ENCODE measurements around the gene ERVV-1.
A peak's percentile ranks its signal among the peaks of the same experiment; 100 is the strongest.
"Not testable (repeated sequence)": the region's sequence is repeated elsewhere in the genome, so short reads cannot be mapped to it uniquely, and the experiment has no call there.

Gene ERVV-1

GRCh38 chr19:53013621-53014020 lies at the start of gene ERVV-1:
Gene ERVV-1 (plus strand): TSS chr19:53013921. CDS start chr19:53014091, 170 bp downstream.
- DNase-seq, result no peak

- no peak for DNase-seq
Observed at GRCh38 chr19:52967772-52968171, 45.9 kb upstream of the ERVV-1 start.

- no peak for DNase-seq
Observed at GRCh38 chr19:52981329-52981728, 32.4 kb upstream of the ERVV-1 start.

GRCh38 chr19:52983167-52983566 lies 30.6 kb upstream of the ERVV-1 start:
- not testable (repeated sequence) for DNase-seq

- DNase-seq, result no peak
Observed at GRCh38 chr19:52987221-52987620, 26.5 kb upstream of the ERVV-1 start.

GRCh38 chr19:52988506-52988905 lies 25.2 kb upstream of the ERVV-1 start:
- no peak for DNase-seq

GRCh38 chr19:52990759-52991418 lies 22.8 kb upstream of the ERVV-1 start:
- peak; percentile 73 for DNase-seq

GRCh38 chr19:52991484-52991883 lies 22.2 kb upstream of the ERVV-1 start:
- peak; percentile 94 for DNase-seq

- peak; percentile 22 for DNase-seq
Observed at GRCh38 chr19:52992109-52993004, 21.4 kb upstream of the ERVV-1 start.

- peak; percentile 88 for DNase-seq
Observed at GRCh38 chr19:52993342-52994178, 20.2 kb upstream of the ERVV-1 start.

GRCh38 chr19:52995711-52996110 lies 18.0 kb upstream of the ERVV-1 start:
- DNase-seq, result no peak

- no peak for DNase-seq
Observed at GRCh38 chr19:52997975-52998374, 15.7 kb upstream of the ERVV-1 start.

- DNase-seq, result no peak
Observed at GRCh38 chr19:53002479-53002878, 11.2 kb upstream of the ERVV-1 start.

- no peak for DNase-seq
Observed at GRCh38 chr19:53004242-53004641, 9.5 kb upstream of the ERVV-1 start.

GRCh38 chr19:53007200-53007599 lies 6.5 kb upstream of the ERVV-1 start:
- no peak for DNase-seq

GRCh38 chr19:53007606-53008005 lies 6.1 kb upstream of the ERVV-1 start:
- DNase-seq, result no peak

GRCh38 chr19:53008061-53008778 lies 5.5 kb upstream of the ERVV-1 start:
- DNase-seq, result no peak

GRCh38 chr19:53010494-53010893 lies 3.2 kb upstream of the ERVV-1 start:
- no peak for DNase-seq

GRCh38 chr19:53012006-53012405 lies 1.7 kb upstream of the ERVV-1 start:
- no peak for DNase-seq

GRCh38 chr19:53015159-53015558 lies 1.4 kb downstream of the ERVV-1 start:
- DNase-seq, result no peak

GRCh38 chr19:53015730-53016129 lies 2.0 kb downstream of the ERVV-1 start:
- no peak for DNase-seq

- no peak for DNase-seq
Observed at GRCh38 chr19:53019684-53020083, 6.0 kb downstream of the ERVV-1 start.

GRCh38 chr19:53028306-53028705 lies 14.6 kb downstream of the ERVV-1 start:
- not testable (repeated sequence) for DNase-seq

Data from EL (cell line).